A673 (cell line): ENCODE measurements around the gene OXSM. TPM values are rescaled to one million over a fixed set of nuclear protein-coding genes. Genes with fewer than 3 reads are reported as not detected.
A peak's percentile ranks its signal among the peaks of the same experiment; 100 is the strongest.

Experiments
- BruUV-seq: library from RNA; stranded (reverse); fragments of 400-500 nt; replicated peaks from 2 replicates; lab custom pipeline; 2021; lab: Mats Ljungman, UMichigan
- CTCF ChIA-PET: fragments of 300-600 bp; sonication (Branson Sonifier 250); formaldehyde crosslinking; loops from one replicate; lab custom pipeline; 2022; ENCODE audit warnings: antibody characterized with exemption; lab: Charles Lee
- POLR2A ChIA-PET: fragments of 300-600 bp; sonication (Branson Sonifier 250); formaldehyde crosslinking; loops from one replicate; lab custom pipeline; 2022; ENCODE audit warnings: antibody characterized with exemption; ENCODE audit not compliant: low non-redundant PET; lab: Charles Lee
- DNase-seq: peaks from one replicate; pipeline ENCODE4 v3.0.0-alpha.2; 2015; ENCODE audit warnings: low spot score
- H3K27ac ChIP-seq: fragments of 200-600 bp; sonication (generic); 2 replicates; pipeline ENCODE4 v1.5.1; 2016; ENCODE audit warnings: mixed run types, low read depth, mild to moderate bottlenecking, mixed read lengths, antibody characterized with exemption, low read length; ENCODE audit not compliant: poor library complexity, severe bottlenecking
- H3K27me3 ChIP-seq: fragments of 200-600 bp; sonication (generic); replicated peaks from 2 replicates; pipeline ENCODE4 v1.6.1; 2017; ENCODE audit warnings: mixed run types, low read depth, mild to moderate bottlenecking, mixed read lengths, antibody characterized with exemption, low read length; ENCODE audit not compliant: insufficient read depth, poor library complexity
- H3K36me3 ChIP-seq: fragments of 200-600 bp; sonication (generic); 2 replicates; pipeline ENCODE4 v1.6.1; 2016; ENCODE audit warnings: mixed run types, mild to moderate bottlenecking, mixed read lengths, antibody characterized with exemption, low read length; ENCODE audit not compliant: insufficient read depth, poor library complexity, severe bottlenecking
- H3K4me1 ChIP-seq: fragments of 200-600 bp; sonication (generic); 2 replicates; pipeline ENCODE4 v1.6.1; 2017; ENCODE audit warnings: mixed run types, mild to moderate bottlenecking, mixed read lengths, antibody characterized with exemption, low read length; ENCODE audit not compliant: insufficient read depth, poor library complexity, severe bottlenecking
- H3K4me3 ChIP-seq: fragments of 200-600 bp; sonication (generic); 2 replicates; pipeline ENCODE4 v1.5.1; 2016; ENCODE audit warnings: low read depth, mixed run types, mild to moderate bottlenecking, mixed read lengths, low read length; ENCODE audit not compliant: poor library complexity, severe bottlenecking
- H3K9me3 ChIP-seq: fragments of 200-600 bp; sonication (generic); 2 replicates; pipeline ENCODE4 v1.6.1; 2016; ENCODE audit warnings: mixed run types, low read depth, mild to moderate bottlenecking, mixed read lengths, antibody characterized with exemption, low read length; ENCODE audit not compliant: poor library complexity, severe bottlenecking
- EZH2 ChIP-seq: fragments of 200-600 bp; sonication (generic); IDR thresholded peaks from 2 replicates; pipeline ENCODE4 v1.6.1; 2017; ENCODE audit warnings: borderline replicate concordance, low read depth, mild to moderate bottlenecking, mixed read lengths, antibody characterized with exemption, low read length; ENCODE audit not compliant: poor library complexity, severe bottlenecking
- intact Hi-C: fragments of 100-400 bp; cut with micrococcal nuclease; formaldehyde crosslinking; loops from one replicate; pipeline ENCODE4 v1.10.0; 2022; ENCODE audit not compliant: unreplicated experiment
- total RNA-seq: library from RNA; stranded (reverse); gene quantifications from 2 replicates; pipeline ENCODE4 v1.2.3, GENCODE V29; 2021
- TF ChIP-seq, protein P1 (sequence below): fragments of 300-800, 200-600 bp; sonication (generic); conservative IDR thresholded peaks from 2 replicates; pipeline ENCODE4 v1.5.1; 2017; ENCODE audit warnings: low read depth, mild to moderate bottlenecking, antibody characterized with exemption, low read length, moderate library complexity, mixed read lengths

Gene OXSM
- total RNA-seq, 1 experiment from 2014 or later = 7.6 TPM

DNA sequence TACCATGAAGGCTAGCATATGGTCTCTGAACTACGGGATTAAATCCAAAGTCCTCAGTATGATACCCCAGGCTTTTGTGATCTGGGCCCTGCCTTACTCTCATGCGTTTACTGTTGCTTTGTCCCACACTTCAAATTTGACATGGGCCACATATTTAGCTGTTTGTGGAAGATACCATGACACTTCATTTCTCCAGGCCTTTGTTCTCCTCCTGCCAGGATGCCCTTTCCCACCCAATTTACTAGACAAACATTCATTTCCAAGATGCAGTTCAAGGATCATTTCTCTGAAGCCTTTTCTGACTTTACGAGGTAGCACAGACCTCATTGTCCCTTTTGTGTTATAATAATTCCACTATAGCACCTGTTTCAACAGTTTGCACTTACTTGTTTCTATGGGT, 2.2 kb upstream of the OXSM start:
- intact Hi-C loops = no loop called here
- Histone ChIP-seq H3K27ac (no peak overlapping the region), H3K4me1 (peaks cover 4% of the 10 kb centered on the region), H3K9me3 (no peaks in the 10 kb centered on the region), H3K36me3 (no peaks in the 10 kb centered on the region), H3K4me3 (no peak overlapping the region), H3K27me3 (no peaks in the 10 kb centered on the region)
- BruUV-seq = no TSS peak
- TF ChIP-seq, protein P1, sequence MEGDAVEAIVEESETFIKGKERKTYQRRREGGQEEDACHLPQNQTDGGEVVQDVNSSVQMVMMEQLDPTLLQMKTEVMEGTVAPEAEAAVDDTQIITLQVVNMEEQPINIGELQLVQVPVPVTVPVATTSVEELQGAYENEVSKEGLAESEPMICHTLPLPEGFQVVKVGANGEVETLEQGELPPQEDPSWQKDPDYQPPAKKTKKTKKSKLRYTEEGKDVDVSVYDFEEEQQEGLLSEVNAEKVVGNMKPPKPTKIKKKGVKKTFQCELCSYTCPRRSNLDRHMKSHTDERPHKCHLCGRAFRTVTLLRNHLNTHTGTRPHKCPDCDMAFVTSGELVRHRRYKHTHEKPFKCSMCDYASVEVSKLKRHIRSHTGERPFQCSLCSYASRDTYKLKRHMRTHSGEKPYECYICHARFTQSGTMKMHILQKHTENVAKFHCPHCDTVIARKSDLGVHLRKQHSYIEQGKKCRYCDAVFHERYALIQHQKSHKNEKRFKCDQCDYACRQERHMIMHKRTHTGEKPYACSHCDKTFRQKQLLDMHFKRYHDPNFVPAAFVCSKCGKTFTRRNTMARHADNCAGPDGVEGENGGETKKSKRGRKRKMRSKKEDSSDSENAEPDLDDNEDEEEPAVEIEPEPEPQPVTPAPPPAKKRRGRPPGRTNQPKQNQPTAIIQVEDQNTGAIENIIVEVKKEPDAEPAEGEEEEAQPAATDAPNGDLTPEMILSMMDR = no peak
- TF ChIP-seq EZH2 = no peak
- CTCF ChIA-PET = no interaction called here
- DNase-seq = no peak
- POLR2A ChIA-PET = no interaction called here

DNA sequence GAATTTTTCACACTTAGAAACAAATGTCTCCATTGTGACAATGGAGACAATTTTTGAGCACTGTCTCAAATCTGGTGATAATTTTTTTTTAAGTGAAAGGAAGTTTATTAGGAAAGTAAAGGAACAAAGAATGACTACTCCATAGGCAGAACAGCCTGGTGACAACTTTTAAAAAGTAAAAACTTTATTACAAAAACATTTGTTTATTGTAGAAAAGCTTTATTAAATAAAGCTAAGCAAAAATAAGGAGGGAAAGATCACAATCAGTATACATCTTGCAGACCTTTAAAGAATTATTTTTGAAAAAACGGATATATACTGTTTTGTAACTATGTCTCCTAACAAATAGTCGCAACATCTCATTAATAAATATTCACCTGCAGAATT, 688 bp upstream of the OXSM start:
- BruUV-seq = TSS peak; percentile 84
- POLR2A ChIA-PET = no interaction called here
- H3K4me1 ChIP-seq = peaks cover 4% of the 10 kb centered on the region
- no peaks in the 10 kb centered on the region for H3K9me3 ChIP-seq
- no peaks in the 10 kb centered on the region for H3K27me3 ChIP-seq
- CTCF ChIA-PET = no interaction called here
- intact Hi-C loops = no loop called here
- peak overlapping the region; percentile 72 for H3K4me3 ChIP-seq
- DNase-seq = no peak
- H3K27ac ChIP-seq = peak overlapping the region; percentile 71
- no peaks in the 10 kb centered on the region for H3K36me3 ChIP-seq
- TF ChIP-seq EZH2 = no peak
- TF ChIP-seq, protein P1 = no peak

DNA sequence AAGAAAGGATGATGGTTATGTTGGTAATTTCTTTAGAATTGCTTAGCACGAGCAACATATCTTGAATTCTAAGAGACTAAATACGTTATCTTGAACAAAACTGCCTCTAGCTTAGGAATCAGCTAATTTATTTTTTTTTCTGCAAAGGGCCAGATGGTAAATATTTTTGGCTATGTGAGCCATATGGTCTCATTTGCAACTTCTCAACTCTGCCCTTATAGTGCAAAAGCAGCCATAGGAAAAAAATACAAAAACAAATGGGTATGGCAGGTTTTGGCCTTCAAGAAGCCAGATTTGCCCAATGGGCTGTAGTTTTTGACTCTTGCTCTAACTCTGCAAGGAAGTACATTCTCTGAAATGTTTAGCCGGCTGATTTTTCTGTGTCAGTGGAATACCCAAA, 11.9 kb downstream of the OXSM start:
- intact Hi-C loops = no loop called here
- BruUV-seq = no TSS peak
- no peaks in the 10 kb centered on the region for H3K27me3 ChIP-seq
- H3K4me1 ChIP-seq = no peaks in the 10 kb centered on the region
- H3K27ac ChIP-seq = no peak overlapping the region
- POLR2A ChIA-PET = no interaction called here
- H3K4me3 ChIP-seq = no peak overlapping the region
- TF ChIP-seq, protein P1 = no peak
- no peak for TF ChIP-seq EZH2
- no peak for DNase-seq
- H3K9me3 ChIP-seq = no peaks in the 10 kb centered on the region
- H3K36me3 ChIP-seq = no peaks in the 10 kb centered on the region
- CTCF ChIA-PET = no interaction called here
